Tibial nerve (tissue), 4 donors: Measurements from ENCODE around the gene RABEP1. TPM values are rescaled to one million over a fixed set of nuclear protein-coding genes. Genes with fewer than 3 reads are reported as not detected.
A peak's percentile ranks its signal among the peaks of the same experiment; 100 is the strongest.

Experiments used
- DNase-seq, 2 donors: peaks; one replicate each; pipeline ENCODE4 v3.0.0-alpha.2; 2019; ENCODE audit warnings: low spot score in 2 of 2
- H3K27ac ChIP-seq, 4 donors: fragments of 200-600 bp; sonication (generic) in 3 of 4; one replicate each; pipeline ENCODE4 v1.5.1; 2017 to 2019; ENCODE audit warnings: mild to moderate bottlenecking in 1 of 4
- H3K27me3 ChIP-seq, 2 donors: fragments of 200-600 bp; sonication (generic) in 1 of 2; one replicate each; pipeline versions ENCODE4 v1.5.1 to v1.6.0; 2017 to 2019
- H3K36me3 ChIP-seq, 3 donors: fragments of 200-600 bp; sonication (generic); one replicate each; pipeline ENCODE4 v1.5.1; 2018 to 2019
- H3K4me1 ChIP-seq, 4 donors: fragments of 200-600 bp; sonication (generic) in 3 of 4; one replicate each; pipeline ENCODE4 v1.5.1; 2017 to 2019
- H3K4me3 ChIP-seq, 4 donors: fragments of 200-600 bp; sonication (generic) in 3 of 4; one replicate each; pipeline ENCODE4 v1.5.1; 2017 to 2019; ENCODE audit warnings: mild to moderate bottlenecking in 1 of 4, moderate library complexity in 1 of 4
- H3K9me3 ChIP-seq, 4 donors: fragments of 200-600 bp; sonication (generic) in 3 of 4; one replicate each; pipeline ENCODE4 v1.5.1; 2017 to 2019
- EP300 ChIP-seq, 2 donors: sonication (generic); formaldehyde crosslinking; IDR thresholded peaks; one replicate each; pipeline ENCODE4 v1.6.1; 2017; ENCODE audit warnings: antibody characterized with exemption in 2 of 2, mild to moderate bottlenecking in 1 of 2
- POLR2A ChIP-seq, 2 donors: fragments of 450-650 bp; IDR thresholded peaks; one replicate each; pipeline ENCODE4 v1.6.1; 2017; ENCODE audit warnings: antibody characterized with exemption in 2 of 2, mild to moderate bottlenecking in 2 of 2, moderate library complexity in 2 of 2
- WGBS, 2 donors: methylation state at CpG; one replicate each; pipeline ENCODE4 v1.1.5; 2018; 5-methylcytosine and 5-hydroxymethylcytosine counted together
- total RNA-seq, 4 donors: library from RNA; depleted of rRNA; stranded (reverse); fragments of >200 nt; gene quantifications; one replicate each; pipeline ENCODE4 v1.1.0, GENCODE V29; 2016
- TF ChIP-seq, protein P1 (sequence below), 5 experiments: fragments of 200-600 bp in 3 of 5; fragments of 450-650 bp in 2 of 5; sonication (generic) in 3 of 5; IDR thresholded peaks; one replicate each; pipeline ENCODE4 v1.5.1; 2016 to 2019; ENCODE audit warnings: antibody characterized with exemption in 5 of 5, mild to moderate bottlenecking in 3 of 5, moderate library complexity in 2 of 5

RABEP1 gene
- total RNA-seq, 4 donors from 2014 or later = 45.7 to 61.8 (median 47.7) TPM

- 88 to 91% methylated on average over 4 of the region's 4 CpGs for WGBS, 2 donors
Measured at GRCh38 chr17:5352681-5353289, 70.7 kb downstream of the RABEP1 start.

DNA sequence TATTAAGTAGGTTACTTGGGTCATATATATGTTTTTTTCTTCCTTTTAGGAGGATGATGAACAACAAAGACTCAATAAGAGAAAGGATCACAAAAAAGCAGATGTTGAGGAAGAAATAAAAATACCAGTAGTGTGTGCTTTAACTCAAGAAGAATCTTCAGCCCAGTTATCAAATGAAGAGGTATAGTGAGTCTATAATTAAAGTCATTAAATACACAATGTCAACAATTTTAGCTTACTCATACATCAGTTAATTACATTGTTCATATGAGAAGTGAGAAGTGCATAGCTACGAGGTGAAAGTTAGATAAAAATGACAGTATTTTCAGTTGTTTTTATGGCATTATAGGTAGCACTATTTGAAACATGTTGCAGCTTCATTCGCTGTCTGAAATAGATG is 72.2 kb downstream of the RABEP1 start:
- H3K27ac ChIP-seq = no peak overlapping the region
- no peaks in the 10 kb centered on the region for H3K9me3 ChIP-seq
- WGBS, 2 donors = 89 to 91% methylated on average over 2 of the region's 2 CpGs
- peaks cover 0 to 9% (median 0%) of the 10 kb centered on the region in 4 donors for H3K4me1 ChIP-seq
- peaks cover 0 to 92% (median 12%) of the 10 kb centered on the region in 3 donors for H3K36me3 ChIP-seq
- DNase-seq = no peak
- H3K4me3 ChIP-seq = no peak overlapping the region
- H3K27me3 ChIP-seq = no peaks in the 10 kb centered on the region
- TF ChIP-seq, protein P1, sequence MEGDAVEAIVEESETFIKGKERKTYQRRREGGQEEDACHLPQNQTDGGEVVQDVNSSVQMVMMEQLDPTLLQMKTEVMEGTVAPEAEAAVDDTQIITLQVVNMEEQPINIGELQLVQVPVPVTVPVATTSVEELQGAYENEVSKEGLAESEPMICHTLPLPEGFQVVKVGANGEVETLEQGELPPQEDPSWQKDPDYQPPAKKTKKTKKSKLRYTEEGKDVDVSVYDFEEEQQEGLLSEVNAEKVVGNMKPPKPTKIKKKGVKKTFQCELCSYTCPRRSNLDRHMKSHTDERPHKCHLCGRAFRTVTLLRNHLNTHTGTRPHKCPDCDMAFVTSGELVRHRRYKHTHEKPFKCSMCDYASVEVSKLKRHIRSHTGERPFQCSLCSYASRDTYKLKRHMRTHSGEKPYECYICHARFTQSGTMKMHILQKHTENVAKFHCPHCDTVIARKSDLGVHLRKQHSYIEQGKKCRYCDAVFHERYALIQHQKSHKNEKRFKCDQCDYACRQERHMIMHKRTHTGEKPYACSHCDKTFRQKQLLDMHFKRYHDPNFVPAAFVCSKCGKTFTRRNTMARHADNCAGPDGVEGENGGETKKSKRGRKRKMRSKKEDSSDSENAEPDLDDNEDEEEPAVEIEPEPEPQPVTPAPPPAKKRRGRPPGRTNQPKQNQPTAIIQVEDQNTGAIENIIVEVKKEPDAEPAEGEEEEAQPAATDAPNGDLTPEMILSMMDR (IDR thresholded peaks at IDR 0.05) = no peak
- TF ChIP-seq POLR2A (IDR thresholded peaks at IDR 0.05) (no peak), EP300 (IDR thresholded peaks at IDR 0.05) (no peak)

More at GRCh38 chr17:5352681-5353289, 70.7 kb downstream of the RABEP1 start:
- TF ChIP-seq, protein P1 (IDR thresholded peaks at IDR 0.05) = no peak
- no peak for TF ChIP-seq POLR2A (IDR thresholded peaks at IDR 0.05)
- no peak for TF ChIP-seq EP300 (IDR thresholded peaks at IDR 0.05)
- no peak for DNase-seq
- H3K9me3 ChIP-seq = no peaks in the 10 kb centered on the region
- no peak overlapping the region for H3K4me3 ChIP-seq
- no peak overlapping the region for H3K27ac ChIP-seq
- peaks cover 0 to 92% (median 6%) of the 10 kb centered on the region in 3 donors for H3K36me3 ChIP-seq
- peaks cover 0 to 9% (median 0%) of the 10 kb centered on the region in 4 donors for H3K4me1 ChIP-seq
- no peaks in the 10 kb centered on the region for H3K27me3 ChIP-seq

DNA sequence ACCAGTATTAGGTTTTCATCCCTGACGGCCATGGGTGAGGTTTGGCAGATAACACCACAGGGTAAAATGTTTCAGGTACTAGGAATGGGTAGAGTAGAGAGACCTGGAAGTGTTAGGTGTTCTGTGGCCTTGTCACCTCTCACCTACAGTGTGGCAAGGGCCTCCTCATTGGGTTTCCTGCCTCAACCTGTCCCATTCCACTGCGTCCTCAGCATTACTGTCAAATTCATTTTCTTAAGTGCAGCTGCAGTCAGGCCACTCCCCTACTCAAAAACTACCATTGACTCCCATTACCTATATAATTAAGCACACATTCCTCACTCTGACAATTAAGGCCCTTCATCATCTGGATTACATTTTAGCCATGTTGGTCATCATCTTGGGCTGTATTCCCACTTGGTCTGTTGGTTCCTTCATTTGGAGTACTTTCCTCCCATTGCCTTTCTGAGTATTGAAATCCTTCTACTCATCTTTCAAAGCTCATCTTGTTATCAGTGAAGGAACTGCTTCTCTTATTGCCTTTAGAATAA is 72.9 kb downstream of the RABEP1 start:
- Histone ChIP-seq H3K27ac (peak overlapping the region in 2 of 4 donors; percentile 49 to 71), H3K4me3 (no peak overlapping the region), H3K36me3 (peaks cover 0 to 91% (median 12%) of the 10 kb centered on the region in 3 donors), H3K4me1 (peaks cover 0 to 9% (median 0%) of the 10 kb centered on the region in 4 donors), H3K9me3 (no peaks in the 10 kb centered on the region), H3K27me3 (no peaks in the 10 kb centered on the region)
- TF ChIP-seq EP300 (IDR thresholded peaks at IDR 0.05) (no peak), POLR2A (IDR thresholded peaks at IDR 0.05) (no peak)
- TF ChIP-seq, protein P1 (IDR thresholded peaks at IDR 0.05) = no peak
- 84 to 86% methylated on average over 2 of the region's 2 CpGs for WGBS, 2 donors
- no peak for DNase-seq

GRCh38 chr17:5355421-5356129 is 73.5 kb downstream of the RABEP1 start:
- 59 to 66% methylated on average over 3 of the region's 3 CpGs for WGBS, 2 donors
- no peak for TF ChIP-seq EP300 (IDR thresholded peaks at IDR 0.05)
- TF ChIP-seq POLR2A (IDR thresholded peaks at IDR 0.05) = no peak
- TF ChIP-seq, protein P1 (IDR thresholded peaks at IDR 0.05) = no peak
- H3K27ac ChIP-seq = peak overlapping the region in 2 of 4 donors; percentile 58 to 71
- H3K4me3 ChIP-seq = no peak overlapping the region
- DNase-seq = peak in 1 of 2 donors; percentile 12
- H3K9me3 ChIP-seq = no peaks in the 10 kb centered on the region
- H3K4me1 ChIP-seq = peaks cover 0 to 9% (median 0%) of the 10 kb centered on the region in 4 donors
- H3K27me3 ChIP-seq = no peaks in the 10 kb centered on the region
- H3K36me3 ChIP-seq = peaks cover 0 to 91% (median 12%) of the 10 kb centered on the region in 3 donors

- WGBS, 2 donors = 68 to 77% methylated on average over 9 of the region's 9 CpGs
- Histone ChIP-seq H3K9me3 (no peaks in the 10 kb centered on the region), H3K36me3 (peaks cover 0 to 79% (median 15%) of the 10 kb centered on the region in 3 donors), H3K27ac (no peak overlapping the region), H3K4me3 (no peak overlapping the region), H3K4me1 (peaks cover 0 to 3% (median 0%) of the 10 kb centered on the region in 4 donors), H3K27me3 (no peaks in the 10 kb centered on the region)
- no peak for DNase-seq
- no peak for TF ChIP-seq POLR2A (IDR thresholded peaks at IDR 0.05)
- TF ChIP-seq, protein P1 (IDR thresholded peaks at IDR 0.05) = no peak
- no peak for TF ChIP-seq EP300 (IDR thresholded peaks at IDR 0.05)
Measured at GRCh38 chr17:5361426-5361825, 79.3 kb downstream of the RABEP1 start.
